ENCODE measurements around the gene DCTN5.
"Not testable (repeated sequence)": the region's sequence is repeated elsewhere in the genome, so short reads cannot be mapped to it uniquely, and the experiment has no call there.

The DCTN5 gene

GRCh38 chr16:23694265-23694643 lies 53.0 kb downstream of the DCTN5 start:
- DNase-seq (ENCODE audit: low read depth): no peak

GRCh38 chr16:23694644-23695373 lies 53.5 kb downstream of the DCTN5 start:
- DNase-seq (ENCODE audit: low read depth): no peak

GRCh38 chr16:23695756-23696155 lies 54.5 kb downstream of the DCTN5 start:
- no peak for DNase-seq (ENCODE audit: low read depth)

GRCh38 chr16:23699100-23699499 lies 57.8 kb downstream of the DCTN5 start:
- no peak for DNase-seq (ENCODE audit: low read depth)

- no peak for DNase-seq (ENCODE audit: low read depth)
Observed at GRCh38 chr16:23700093-23700492, 58.8 kb downstream of the DCTN5 start.

- no peak for DNase-seq (ENCODE audit: low read depth)
Observed at GRCh38 chr16:23700509-23700908, 59.2 kb downstream of the DCTN5 start.

GRCh38 chr16:23701045-23701444 lies 59.8 kb downstream of the DCTN5 start:
- DNase-seq (ENCODE audit: low read depth): no peak

GRCh38 chr16:23702951-23703350 lies 61.7 kb downstream of the DCTN5 start:
- no peak for DNase-seq (ENCODE audit: low read depth)

- DNase-seq (ENCODE audit: low read depth): no peak
Observed at GRCh38 chr16:23704772-23705516, 63.7 kb downstream of the DCTN5 start.

GRCh38 chr16:23705517-23705902 lies 64.2 kb downstream of the DCTN5 start:
- DNase-seq (ENCODE audit: low read depth): no peak

- DNase-seq (ENCODE audit: low read depth): no peak
Observed at GRCh38 chr16:23706439-23706838, 65.2 kb downstream of the DCTN5 start.

GRCh38 chr16:23709536-23709935 lies 68.3 kb downstream of the DCTN5 start:
- no peak for DNase-seq (ENCODE audit: low read depth)

GRCh38 chr16:23710008-23710407 lies 68.7 kb downstream of the DCTN5 start:
- DNase-seq (ENCODE audit: low read depth): no peak

- DNase-seq (ENCODE audit: low read depth): no peak
Observed at GRCh38 chr16:23710504-23710903, 69.2 kb downstream of the DCTN5 start.

- DNase-seq (ENCODE audit: low read depth): no peak
Observed at GRCh38 chr16:23711785-23712184, 70.5 kb downstream of the DCTN5 start.

GRCh38 chr16:23712976-23713375 lies 71.7 kb downstream of the DCTN5 start, which contains the start of gene ERN2:
Gene ERN2 (minus strand): TSS chr16:23713222. CDS start chr16:23713187, 35 bp downstream.
- DNase-seq (ENCODE audit: low read depth): no peak

GRCh38 chr16:23716484-23716883 lies 75.2 kb downstream of the DCTN5 start:
- no peak for DNase-seq (ENCODE audit: low read depth)

GRCh38 chr16:23722613-23723240 lies 81.5 kb downstream of the DCTN5 start:
- DNase-seq (ENCODE audit: low read depth): not testable (repeated sequence)

GRCh38 chr16:23724096-23724784 lies 83.0 kb downstream of the DCTN5 start:
- no peak for DNase-seq (ENCODE audit: low read depth)

- no peak for DNase-seq (ENCODE audit: low read depth)
Observed at GRCh38 chr16:23724785-23725131, 83.5 kb downstream of the DCTN5 start.

- DNase-seq (ENCODE audit: low read depth): no peak
Observed at GRCh38 chr16:23726710-23727109, 85.4 kb downstream of the DCTN5 start.
